Endodermal cell (in vitro differentiated cells): ENCODE data around the gene DDX20. TPM values are rescaled to one million over a fixed set of nuclear protein-coding genes. Genes with fewer than 3 reads are reported as not detected.

Source experiments
- DNase-seq: peaks from one replicate; pipeline ENCODE4 v3.0.0-alpha.2; 2017
- H3K27ac ChIP-seq: 2 replicates; pipeline ENCODE4 v1.5.1; 2013; ENCODE audit warnings: mild to moderate bottlenecking, low read depth, low read length, moderate library complexity
- H3K27me3 ChIP-seq: 2 replicates; pipeline ENCODE4 v1.6.1; 2013; ENCODE audit warnings: mild to moderate bottlenecking, low read length, moderate library complexity; ENCODE audit not compliant: insufficient read depth, control insufficient read depth, poor library complexity, severe bottlenecking
- H3K36me3 ChIP-seq: 2 replicates; pipeline ENCODE4 v1.7.0; 2013; ENCODE audit warnings: mild to moderate bottlenecking, low read length, moderate library complexity; ENCODE audit not compliant: control insufficient read depth, insufficient read depth
- H3K4me1 ChIP-seq: one replicate; pipeline ENCODE4 v1.7.0; 2013; ENCODE audit warnings: low read length; ENCODE audit not compliant: control insufficient read depth, insufficient read depth
- H3K4me3 ChIP-seq: 2 replicates; pipeline ENCODE4 v1.5.1; 2013; ENCODE audit warnings: mild to moderate bottlenecking, low read length, moderate library complexity
- H3K9ac ChIP-seq: 2 replicates; pipeline ENCODE4 v1.6.1; 2013; ENCODE audit warnings: mild to moderate bottlenecking, low read length, moderate library complexity; ENCODE audit not compliant: poor library complexity, severe bottlenecking; ENCODE audit errors: extremely low read depth
- H3K9me3 ChIP-seq: 2 replicates; pipeline ENCODE4 v1.6.1; 2013; ENCODE audit warnings: mild to moderate bottlenecking, low read length, moderate library complexity; ENCODE audit not compliant: control insufficient read depth
- H3K27ac Mint-ChIP-seq: 2 replicates; pipeline ENCODE4 v1.8.0; 2020; ENCODE audit warnings: mixed read lengths
- H3K27me3 Mint-ChIP-seq: 2 replicates; pipeline ENCODE4 v1.8.0; 2021; ENCODE audit warnings: mild to moderate bottlenecking, mixed read lengths; ENCODE audit not compliant: insufficient read depth
- H3K36me3 Mint-ChIP-seq: 2 replicates; pipeline ENCODE4 v1.8.0; 2020; ENCODE audit warnings: low read depth, mixed read lengths
- H3K4me1 Mint-ChIP-seq: 2 replicates; pipeline ENCODE4 v1.8.0; 2020; ENCODE audit warnings: mixed read lengths
- H3K4me3 Mint-ChIP-seq: 2 replicates; pipeline ENCODE4 v1.8.0; 2020; ENCODE audit warnings: mild to moderate bottlenecking, moderate library complexity, mixed read lengths
- H3K9me3 Mint-ChIP-seq: 2 replicates; pipeline ENCODE4 v1.8.0; 2020; ENCODE audit warnings: mild to moderate bottlenecking, mixed read lengths
- WGBS, 2 experiments: methylation state at CpG; one replicate each; pipeline versions ENCODE4 v1.1.5 to v1.1.7; 2013; ENCODE audit warnings: missing lambda C conversion rate in 2 of 2, mixed read lengths in 1 of 2; ENCODE audit not compliant: insufficient coverage in 1 of 2, insufficient read length in 1 of 2; 5-methylcytosine and 5-hydroxymethylcytosine counted together
- total RNA-seq, 2 donors: library from RNA; stranded (reverse); fragmentation: NEBNext Ultra II Directional in 1 of 2; extraction: Animal tissue kit (Norgen Biotek cat#: 25700) in 1 of 2; gene quantifications; 2 replicates in 1 of 2; 3 replicates in 1 of 2; pipeline ENCODE4 v1.2.1, GENCODE V29; 2021
- TF ChIP-seq, protein P1 (sequence below): fragments of 200-600 bp; sonication (generic); conservative IDR thresholded peaks from 2 replicates; pipeline ENCODE4 v1.5.0; 2021; ENCODE audit warnings: antibody characterized with exemption, mild to moderate bottlenecking

The DDX20 gene
- total RNA-seq, 2 donors from 2014 or later = 19.4 to 19.8 TPM

DNA sequence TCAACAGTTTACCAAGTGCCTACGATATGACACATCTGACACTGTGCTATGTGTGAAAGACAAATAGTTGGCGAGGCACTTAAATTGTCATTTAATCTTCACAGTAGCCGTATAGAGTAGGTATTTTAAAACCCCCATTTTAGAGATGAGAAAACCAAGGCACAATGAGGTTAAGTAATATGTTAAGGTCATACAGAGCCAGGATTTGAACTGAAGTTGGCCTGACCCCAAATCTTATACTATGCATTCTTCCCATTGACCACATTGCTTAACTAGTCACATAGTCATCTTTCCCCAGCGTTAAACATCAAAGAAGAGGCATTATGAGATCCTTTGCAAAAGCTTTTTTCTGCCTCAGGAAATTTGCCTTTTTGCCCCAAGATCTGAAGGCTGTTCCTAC is 20.4 kb upstream of the DDX20 start:
- Histone ChIP-seq H3K36me3 (no peaks in the 10 kb centered on the region), H3K9me3 (no peaks in the 10 kb centered on the region), H3K27ac (peak overlapping the region; percentile 4), H3K27me3 (peaks cover 17% of the 10 kb centered on the region), H3K4me1 (peaks cover 10% of the 10 kb centered on the region), H3K9ac (no peak overlapping the region), H3K4me3 (no peak overlapping the region)
- no peaks in the 10 kb centered on the region for H3K36me3 Mint-ChIP-seq
- TF ChIP-seq, protein P1, sequence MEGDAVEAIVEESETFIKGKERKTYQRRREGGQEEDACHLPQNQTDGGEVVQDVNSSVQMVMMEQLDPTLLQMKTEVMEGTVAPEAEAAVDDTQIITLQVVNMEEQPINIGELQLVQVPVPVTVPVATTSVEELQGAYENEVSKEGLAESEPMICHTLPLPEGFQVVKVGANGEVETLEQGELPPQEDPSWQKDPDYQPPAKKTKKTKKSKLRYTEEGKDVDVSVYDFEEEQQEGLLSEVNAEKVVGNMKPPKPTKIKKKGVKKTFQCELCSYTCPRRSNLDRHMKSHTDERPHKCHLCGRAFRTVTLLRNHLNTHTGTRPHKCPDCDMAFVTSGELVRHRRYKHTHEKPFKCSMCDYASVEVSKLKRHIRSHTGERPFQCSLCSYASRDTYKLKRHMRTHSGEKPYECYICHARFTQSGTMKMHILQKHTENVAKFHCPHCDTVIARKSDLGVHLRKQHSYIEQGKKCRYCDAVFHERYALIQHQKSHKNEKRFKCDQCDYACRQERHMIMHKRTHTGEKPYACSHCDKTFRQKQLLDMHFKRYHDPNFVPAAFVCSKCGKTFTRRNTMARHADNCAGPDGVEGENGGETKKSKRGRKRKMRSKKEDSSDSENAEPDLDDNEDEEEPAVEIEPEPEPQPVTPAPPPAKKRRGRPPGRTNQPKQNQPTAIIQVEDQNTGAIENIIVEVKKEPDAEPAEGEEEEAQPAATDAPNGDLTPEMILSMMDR = no peak
- peaks cover 4% of the 10 kb centered on the region for H3K27me3 Mint-ChIP-seq
- H3K4me1 Mint-ChIP-seq = peaks cover 9% of the 10 kb centered on the region
- DNase-seq = no peak
- H3K9me3 Mint-ChIP-seq = no peaks in the 10 kb centered on the region
- H3K27ac Mint-ChIP-seq = no peak overlapping the region
- H3K4me3 Mint-ChIP-seq = no peak overlapping the region
- WGBS, 2 experiments = 90 to 93% methylated on average over 3 to 4 of the region's 4 CpGs

- Mint-ChIP-seq H3K27me3 (peaks cover 11% of the 10 kb centered on the region), H3K4me3 (no peak overlapping the region), H3K9me3 (no peaks in the 10 kb centered on the region), H3K27ac (no peak overlapping the region), H3K36me3 (no peaks in the 10 kb centered on the region), H3K4me1 (peaks cover 9% of the 10 kb centered on the region)
- no peaks in the 10 kb centered on the region for H3K36me3 ChIP-seq
- H3K27ac ChIP-seq = peak overlapping the region; percentile 4
- WGBS, 2 experiments = 53 to 54% methylated on average over 7 to 8 of the region's 8 CpGs
- H3K27me3 ChIP-seq = peaks cover 24% of the 10 kb centered on the region
- H3K4me3 ChIP-seq = no peak overlapping the region
- DNase-seq = no peak
- no peaks in the 10 kb centered on the region for H3K9me3 ChIP-seq
- H3K4me1 ChIP-seq = peaks cover 10% of the 10 kb centered on the region
- H3K9ac ChIP-seq = no peak overlapping the region
- TF ChIP-seq, protein P1 = no peak
Measured at GRCh38 chr1:111735858-111736544, 19.7 kb upstream of the DDX20 start.

GRCh38 chr1:111736548-111737215 is 19.0 kb upstream of the DDX20 start:
- no peak overlapping the region for H3K27ac Mint-ChIP-seq
- H3K4me3 ChIP-seq = no peak overlapping the region
- no peak overlapping the region for H3K9ac ChIP-seq
- no peaks in the 10 kb centered on the region for H3K36me3 Mint-ChIP-seq
- 74 to 79% methylated on average over 3 to 4 of the region's 4 CpGs for WGBS, 2 experiments
- H3K4me1 Mint-ChIP-seq = peaks cover 9% of the 10 kb centered on the region
- no peak for DNase-seq
- no peaks in the 10 kb centered on the region for H3K36me3 ChIP-seq
- no peaks in the 10 kb centered on the region for H3K9me3 ChIP-seq
- H3K27me3 Mint-ChIP-seq = peaks cover 18% of the 10 kb centered on the region
- TF ChIP-seq, protein P1 = no peak
- peaks cover 10% of the 10 kb centered on the region for H3K4me1 ChIP-seq
- no peak overlapping the region for H3K4me3 Mint-ChIP-seq
- H3K27ac ChIP-seq = no peak overlapping the region
- H3K27me3 ChIP-seq = peaks cover 31% of the 10 kb centered on the region
- H3K9me3 Mint-ChIP-seq = no peaks in the 10 kb centered on the region
